Stimulated activated CD8-positive, alpha-beta memory T cell treated with anti-CD3 and anti-CD28 coated beads, Interleukin-12 subunit alpha, Interleukin-12 subunit beta, amount 100 ng/mL, for 1 hour (primary cell): ENCODE data around the gene NKTR.

Source experiments
- DNase-seq: peaks from one replicate; pipeline ENCODE4 v3.0.0-alpha.2; 2020; ENCODE audit warnings: low read depth

NKTR gene

GRCh38 chr3:42696356-42697288, 96.1 kb downstream of the NKTR start:
- DNase-seq: no peak

GRCh38 chr3:42697289-42698051, 97.0 kb downstream of the NKTR start:
- DNase-seq: no peak
